Amniotic stem cell (primary cell): Measurements from ENCODE around the gene SPDYE18.
"Not testable (repeated sequence)": the region's sequence is repeated elsewhere in the genome, so short reads cannot be mapped to it uniquely, and the experiment has no call there.

ENCODE experiments used
- DNase-seq: peaks from one replicate; lab custom pipeline; 2025; lab: John Stamatoyannopoulos, UW

Gene SPDYE18, protein sequence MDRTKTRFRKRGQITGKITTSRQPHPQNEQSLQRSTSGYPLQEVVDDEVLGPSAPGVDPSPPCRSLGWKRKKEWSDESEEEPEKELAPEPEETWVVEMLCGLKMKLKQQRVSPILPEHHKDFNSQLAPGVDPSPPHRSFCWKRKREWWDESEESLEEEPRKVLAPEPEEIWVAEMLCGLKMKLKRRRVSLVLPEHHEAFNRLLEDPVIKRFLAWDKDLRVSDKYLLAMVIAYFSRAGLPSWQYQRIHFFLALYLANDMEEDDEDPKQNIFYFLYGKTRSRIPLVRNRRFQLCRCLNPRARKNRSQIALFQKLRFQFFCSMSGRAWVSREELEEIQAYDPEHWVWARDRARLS

GRCh38 chr7:77062557-77062956 is at the start of gene SPDYE18:
Gene SPDYE18, minus strand, starts transcription at chr7:77062558. Its CDS starts 2,046 bp downstream, at chr7:77060512.
- not testable (repeated sequence) for DNase-seq

GRCh38 chr7:77108362-77108761 is 46.0 kb upstream of the SPDYE18 start:
- not testable (repeated sequence) for DNase-seq

GRCh38 chr7:77107659-77108058 is 45.3 kb upstream of the SPDYE18 start:
- DNase-seq = not testable (repeated sequence)

GRCh38 chr7:77105904-77106303 is 43.5 kb upstream of the SPDYE18 start:
- not testable (repeated sequence) for DNase-seq

DNA sequence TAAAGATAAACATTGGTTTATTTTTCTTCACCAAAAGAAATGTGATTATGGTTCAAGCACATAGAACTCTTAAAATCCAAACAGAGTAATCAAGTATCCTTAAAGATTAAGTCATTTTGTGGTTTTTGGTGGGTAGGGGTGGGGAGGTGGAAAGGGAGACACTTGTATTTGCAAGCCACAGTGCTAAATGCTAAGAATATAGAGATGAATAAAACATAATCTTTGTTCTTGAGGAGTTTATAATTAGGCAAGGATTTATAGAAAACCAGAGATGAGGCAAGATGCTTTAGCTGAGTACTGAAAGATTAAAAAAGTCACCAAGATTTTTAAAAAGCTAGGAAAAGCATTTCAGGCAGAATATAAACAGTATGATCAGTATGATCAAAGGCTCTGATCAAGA is 40.3 kb upstream of the SPDYE18 start:
- DNase-seq = not testable (repeated sequence)

DNA sequence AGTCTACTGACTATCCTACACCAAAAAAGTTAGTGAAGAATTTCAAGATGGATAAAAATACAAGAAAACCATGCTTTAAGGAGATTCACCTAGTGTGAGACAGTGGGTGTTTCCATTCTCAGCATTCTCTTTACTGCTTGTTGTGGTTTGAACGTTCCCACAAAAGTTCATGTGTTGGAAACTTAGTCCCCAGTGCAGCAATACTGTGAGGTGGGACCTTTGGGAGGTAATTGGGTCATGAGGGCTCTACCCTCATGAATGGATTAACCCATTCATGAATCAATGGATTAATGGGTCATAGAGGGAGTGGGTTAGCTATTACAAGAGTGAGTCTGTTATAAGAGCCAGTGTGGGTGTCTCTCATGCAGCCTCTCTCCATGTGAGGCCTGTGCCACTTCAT is 38.8 kb upstream of the SPDYE18 start:
- not testable (repeated sequence) for DNase-seq

DNA sequence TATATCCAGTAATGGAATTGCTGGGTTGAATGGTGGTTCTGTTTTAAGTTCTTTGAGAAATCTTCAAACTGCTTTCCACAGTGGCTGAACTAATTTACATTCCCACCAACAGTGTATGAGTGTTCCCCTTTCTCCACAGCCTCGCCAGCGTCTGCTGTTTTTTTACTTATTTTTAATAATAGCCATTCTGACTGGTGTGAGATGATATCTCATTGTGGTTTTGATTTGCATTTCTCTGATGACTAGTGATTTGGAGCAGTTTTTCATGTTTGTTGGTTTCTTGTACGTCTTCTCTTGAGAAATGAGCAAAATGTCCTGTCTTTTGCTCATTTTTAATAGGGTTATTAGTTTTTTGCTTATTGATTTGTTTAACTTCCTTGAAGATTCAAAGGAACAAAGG is 38.1 kb upstream of the SPDYE18 start:
- DNase-seq = not testable (repeated sequence)

GRCh38 chr7:77092301-77092700 is 29.9 kb upstream of the SPDYE18 start:
- not testable (repeated sequence) for DNase-seq

GRCh38 chr7:77082192-77082591 is 19.8 kb upstream of the SPDYE18 start:
- not testable (repeated sequence) for DNase-seq

- not testable (repeated sequence) for DNase-seq
Measured at GRCh38 chr7:77080236-77080635, 17.9 kb upstream of the SPDYE18 start.

DNA sequence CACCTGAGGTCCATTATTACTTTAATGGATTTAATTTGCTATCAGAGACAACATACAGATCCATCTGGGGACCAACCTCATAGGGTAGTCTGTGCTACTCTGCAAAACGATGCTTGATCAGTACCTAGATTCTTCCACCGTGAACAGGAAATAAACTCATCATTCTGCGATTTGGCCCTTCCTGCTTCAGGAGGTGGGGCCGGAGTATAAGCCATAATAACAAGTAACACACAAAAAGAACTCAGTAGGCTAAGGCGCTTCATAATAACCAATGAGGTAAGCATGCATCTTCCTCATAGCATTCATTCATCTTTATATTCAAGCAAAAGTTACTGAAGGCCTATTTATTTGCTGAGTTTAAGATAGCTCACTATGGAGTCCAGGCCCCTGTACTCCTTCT is 17.3 kb upstream of the SPDYE18 start:
- not testable (repeated sequence) for DNase-seq

GRCh38 chr7:77079112-77079511 is 16.8 kb upstream of the SPDYE18 start:
- not testable (repeated sequence) for DNase-seq

DNA sequence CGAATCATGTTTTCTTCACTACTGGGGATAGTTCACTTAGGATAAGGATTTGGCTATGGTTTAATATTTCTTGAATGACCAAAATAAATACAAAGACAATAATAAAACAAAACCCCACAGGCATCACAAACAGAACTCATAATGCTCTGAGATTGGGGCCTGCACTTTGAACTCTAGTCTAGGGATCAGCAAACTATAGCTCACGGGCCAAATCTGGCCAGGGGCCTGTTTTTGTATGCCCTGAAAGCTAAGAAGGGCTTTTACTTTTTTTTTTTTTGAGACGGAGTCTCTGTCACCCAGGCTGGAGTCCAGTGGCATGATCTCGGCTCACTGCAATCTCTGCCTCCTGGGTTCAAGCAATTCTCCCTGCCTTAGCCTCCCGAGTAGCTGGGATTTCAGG is 14.7 kb upstream of the SPDYE18 start:
- DNase-seq = not testable (repeated sequence)

DNA sequence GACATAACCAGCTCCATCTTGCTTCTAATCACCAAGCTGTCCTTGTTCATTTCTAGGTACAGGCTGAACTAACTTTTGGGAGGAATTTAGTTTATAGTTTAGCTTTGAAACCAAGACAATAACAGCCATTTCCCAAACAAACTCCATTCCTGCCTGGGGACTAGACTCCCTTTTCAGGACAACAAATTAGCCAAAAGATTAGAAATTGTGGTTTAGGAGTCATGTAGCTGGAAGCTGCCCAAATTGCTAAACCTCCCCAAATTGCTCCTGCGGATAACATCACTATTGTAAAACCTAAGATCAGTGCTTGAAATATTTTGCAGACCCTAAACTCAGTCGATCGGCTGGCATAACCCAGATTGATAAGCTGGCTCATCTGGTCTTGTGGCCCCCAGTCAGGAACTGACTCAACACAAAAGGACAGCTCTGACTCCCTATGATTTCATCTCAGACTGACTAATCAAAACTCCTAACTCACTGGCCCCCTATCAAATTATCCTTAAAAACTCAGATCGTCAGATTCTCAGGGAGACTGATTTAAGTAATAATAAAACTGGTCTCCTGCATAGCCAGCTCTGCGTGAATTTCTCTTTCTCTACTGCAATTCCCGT is 12.5 kb upstream of the SPDYE18 start:
- not testable (repeated sequence) for DNase-seq

DNA sequence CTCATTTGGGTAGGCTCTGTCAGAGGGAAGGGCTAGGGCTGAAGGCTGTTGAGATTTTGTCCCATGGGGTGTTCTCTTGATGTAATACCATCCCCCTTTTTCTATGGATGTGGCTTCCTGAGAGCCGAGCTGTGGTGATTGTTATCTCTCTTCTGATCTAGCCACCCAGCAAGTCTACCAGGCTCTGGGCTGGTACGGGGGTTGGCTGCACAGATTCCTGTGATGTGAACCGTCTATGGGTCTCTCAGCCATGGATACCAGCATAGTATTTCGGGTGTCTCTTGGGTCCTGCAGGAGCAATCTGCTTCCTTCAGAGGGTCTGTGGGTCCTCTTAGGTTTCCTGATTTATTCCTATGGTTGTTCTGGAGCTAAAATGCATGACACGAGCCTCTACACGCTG is 8.8 kb upstream of the SPDYE18 start:
- DNase-seq = not testable (repeated sequence)

- not testable (repeated sequence) for DNase-seq
Measured at GRCh38 chr7:77065869-77066268, 3.5 kb upstream of the SPDYE18 start.

DNA sequence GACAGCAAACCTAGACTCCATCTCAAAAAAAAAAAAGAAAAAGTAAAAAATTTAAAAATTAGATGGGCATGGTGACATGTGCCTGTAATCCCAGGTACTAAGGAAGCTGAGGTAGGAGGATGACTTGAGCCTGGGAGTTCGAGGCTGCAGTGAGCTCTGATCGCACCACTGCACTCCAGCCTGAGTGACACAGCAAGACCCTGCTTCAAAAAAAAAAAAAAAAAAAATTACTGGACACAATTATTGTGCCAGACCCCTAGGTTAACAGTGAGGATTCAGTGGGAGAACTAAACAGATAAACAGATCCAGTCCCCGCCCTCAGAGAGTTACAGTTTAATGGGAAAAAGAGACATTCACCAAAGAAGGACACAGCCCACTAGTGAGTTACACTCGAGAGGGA is 1.4 kb upstream of the SPDYE18 start:
- not testable (repeated sequence) for DNase-seq

GRCh38 chr7:77032261-77032660 is 30.1 kb downstream of the SPDYE18 start, which contains the start of gene SPDYE17:
Gene SPDYE17, minus strand, starts transcription at chr7:77032361. Its CDS starts 1,791 bp downstream, at chr7:77030570.
- DNase-seq = not testable (repeated sequence)

DNA sequence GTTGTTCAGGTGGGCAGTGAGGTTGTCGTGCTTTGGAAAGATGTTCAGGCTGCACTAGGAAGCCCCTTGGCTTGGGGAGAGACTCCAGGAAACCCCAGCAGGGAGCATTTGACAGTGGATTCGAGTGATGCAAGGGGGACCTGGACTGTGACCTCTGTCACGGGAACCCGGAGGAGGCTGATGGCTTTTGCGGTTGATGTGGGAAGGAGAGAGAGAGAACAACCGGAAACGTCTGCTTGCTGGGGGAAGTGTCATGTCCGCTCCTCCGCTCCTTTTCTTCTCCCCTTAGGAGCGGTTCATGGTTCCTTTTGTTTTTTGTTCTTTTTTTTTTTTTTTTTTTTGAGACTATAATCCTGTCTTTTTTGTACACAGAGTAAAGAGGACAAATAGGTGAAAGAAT is 36.0 kb downstream of the SPDYE18 start:
- not testable (repeated sequence) for DNase-seq

- DNase-seq = not testable (repeated sequence)
Measured at GRCh38 chr7:77010074-77010680, 52.2 kb downstream of the SPDYE18 start.

DNA sequence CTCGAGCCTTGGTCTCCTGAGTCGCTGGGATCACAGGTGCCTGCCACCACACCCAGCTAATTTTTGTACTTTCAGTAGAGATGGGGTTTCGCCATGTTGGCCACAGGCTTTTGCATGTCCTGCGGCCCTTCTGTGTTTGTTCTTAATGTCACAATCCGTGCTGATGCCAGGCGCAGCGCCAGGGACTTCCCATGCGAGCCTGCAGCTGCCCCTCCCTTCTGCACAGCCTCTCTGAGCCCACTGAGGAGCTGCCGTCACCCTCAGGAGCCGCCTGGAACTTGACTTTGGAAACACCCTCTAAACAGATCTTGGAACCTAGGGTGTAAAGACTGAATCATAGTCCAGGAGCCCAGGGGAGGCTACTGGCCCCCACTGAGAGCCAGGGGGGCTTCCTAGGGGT is 54.4 kb downstream of the SPDYE18 start:
- DNase-seq = not testable (repeated sequence)
